Retinal pigment epithelial cell (primary cell): ENCODE measurements around the gene ATP6AP1.

Experiments used
- DNase-seq: peaks from one replicate; pipeline ENCODE4 v3.0.0-alpha.2; 2010; ENCODE audit warnings: low read depth
- H3K4me3 ChIP-seq: 2 replicates; pipeline ENCODE4 v1.5.1; 2011; ENCODE audit warnings: mild to moderate bottlenecking, low read length, control low read depth, moderate library complexity
- TF ChIP-seq, protein P1 (sequence below): conservative IDR thresholded peaks from 2 replicates; pipeline ENCODE4 v1.5.1; 2011; ENCODE audit warnings: low read depth, low read length, control low read depth, inconsistent platforms

ATP6AP1 gene

DNA sequence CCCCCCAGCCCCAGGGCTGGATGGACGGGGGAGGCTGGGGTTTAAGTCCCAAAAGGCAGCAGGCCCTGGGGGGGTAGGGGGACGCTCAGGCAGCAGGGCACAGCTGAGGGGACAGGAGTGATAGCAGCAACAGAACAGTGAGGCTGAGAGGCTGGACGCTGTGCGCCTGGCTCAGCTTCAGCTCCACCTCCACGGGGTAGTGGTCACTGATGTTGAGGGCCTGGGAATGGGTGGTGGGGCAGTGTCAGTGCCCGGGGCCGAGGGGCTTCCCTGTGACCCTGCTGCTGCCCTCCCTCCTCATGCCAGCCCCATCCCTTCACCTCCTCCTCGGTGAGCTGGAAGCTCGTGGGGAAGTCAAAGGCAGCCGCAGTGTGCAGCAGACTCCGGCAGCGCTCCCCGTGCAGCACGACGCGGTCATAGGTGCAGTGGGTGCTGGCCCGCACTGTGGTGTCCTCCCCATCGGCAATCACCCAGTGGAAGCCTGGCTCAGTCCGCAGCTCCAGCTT, 25.8 kb upstream of the ATP6AP1 start:
- TF ChIP-seq, protein P1, sequence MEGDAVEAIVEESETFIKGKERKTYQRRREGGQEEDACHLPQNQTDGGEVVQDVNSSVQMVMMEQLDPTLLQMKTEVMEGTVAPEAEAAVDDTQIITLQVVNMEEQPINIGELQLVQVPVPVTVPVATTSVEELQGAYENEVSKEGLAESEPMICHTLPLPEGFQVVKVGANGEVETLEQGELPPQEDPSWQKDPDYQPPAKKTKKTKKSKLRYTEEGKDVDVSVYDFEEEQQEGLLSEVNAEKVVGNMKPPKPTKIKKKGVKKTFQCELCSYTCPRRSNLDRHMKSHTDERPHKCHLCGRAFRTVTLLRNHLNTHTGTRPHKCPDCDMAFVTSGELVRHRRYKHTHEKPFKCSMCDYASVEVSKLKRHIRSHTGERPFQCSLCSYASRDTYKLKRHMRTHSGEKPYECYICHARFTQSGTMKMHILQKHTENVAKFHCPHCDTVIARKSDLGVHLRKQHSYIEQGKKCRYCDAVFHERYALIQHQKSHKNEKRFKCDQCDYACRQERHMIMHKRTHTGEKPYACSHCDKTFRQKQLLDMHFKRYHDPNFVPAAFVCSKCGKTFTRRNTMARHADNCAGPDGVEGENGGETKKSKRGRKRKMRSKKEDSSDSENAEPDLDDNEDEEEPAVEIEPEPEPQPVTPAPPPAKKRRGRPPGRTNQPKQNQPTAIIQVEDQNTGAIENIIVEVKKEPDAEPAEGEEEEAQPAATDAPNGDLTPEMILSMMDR = no peak
- H3K4me3 ChIP-seq = no peak overlapping the region
- DNase-seq = no peak

DNA sequence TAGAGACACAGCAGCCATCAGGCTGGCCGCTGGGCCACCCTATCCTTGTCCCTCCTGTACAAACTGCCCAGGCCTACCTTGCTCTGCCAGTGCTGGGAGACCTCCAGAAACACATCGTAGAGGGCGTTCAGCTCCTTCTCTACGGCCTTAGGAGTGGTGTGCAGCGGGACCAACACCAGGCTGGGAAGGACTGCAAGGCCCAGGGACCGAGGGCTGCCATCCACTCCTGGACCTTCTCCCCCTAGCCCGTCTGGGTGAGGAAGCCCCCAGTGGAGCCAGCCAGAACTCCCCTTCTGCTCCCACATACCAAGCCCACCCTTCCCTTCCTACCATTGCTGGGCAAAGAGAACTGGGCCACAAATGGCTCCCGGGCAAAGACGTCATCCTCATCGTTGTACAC, 25.3 kb upstream of the ATP6AP1 start:
- H3K4me3 ChIP-seq = no peak overlapping the region
- DNase-seq = no peak
- TF ChIP-seq, protein P1 = no peak

DNA sequence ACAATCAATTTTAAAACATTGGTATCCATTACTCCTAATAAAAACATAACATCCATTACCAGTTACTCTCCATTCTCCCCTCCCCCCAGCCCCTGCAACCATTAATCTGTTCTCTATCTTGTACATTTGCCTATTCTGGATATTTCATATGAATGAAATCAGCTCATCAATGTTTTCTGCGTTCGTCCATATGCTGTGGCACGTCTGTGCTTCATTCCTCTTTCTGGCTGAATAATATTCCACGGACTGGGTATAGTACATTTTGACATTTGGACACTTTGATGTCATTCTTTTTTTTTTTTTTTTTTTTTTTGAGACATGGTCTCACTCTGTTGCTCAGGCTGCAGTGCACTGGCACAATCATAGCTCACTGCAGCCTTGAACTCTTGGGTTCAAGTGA, 24.6 kb upstream of the ATP6AP1 start:
- no peak overlapping the region for H3K4me3 ChIP-seq
- TF ChIP-seq, protein P1 = no peak

DNA sequence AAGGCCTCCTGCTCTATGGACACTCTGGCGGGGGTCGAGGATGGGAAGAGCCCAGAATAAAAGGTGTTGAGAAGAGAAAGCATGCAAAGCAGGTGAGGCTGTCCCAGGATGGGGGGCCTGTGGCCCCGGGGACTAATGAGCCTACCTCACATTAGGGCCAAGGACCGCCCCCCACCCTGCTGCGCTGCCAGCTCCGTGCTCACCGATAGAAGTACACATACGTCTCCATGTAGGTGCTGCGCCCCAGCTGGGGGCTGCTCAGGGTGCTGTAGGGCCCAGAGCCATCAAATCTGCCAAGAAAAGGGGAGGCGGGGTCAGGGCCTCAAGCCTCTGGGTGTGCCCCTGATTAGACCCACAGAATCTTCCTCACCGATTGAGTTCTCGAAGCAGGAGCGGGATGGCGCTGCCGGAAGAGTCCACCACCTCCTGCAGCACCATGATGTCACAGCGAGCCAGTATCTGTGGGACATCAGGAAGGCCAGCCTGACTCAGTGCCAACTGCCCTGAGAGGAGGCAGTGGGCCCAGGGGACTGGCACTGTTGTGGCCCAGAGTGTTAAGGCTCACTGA, 23.8 kb upstream of the ATP6AP1 start:
- no peak for DNase-seq
- H3K4me3 ChIP-seq = no peak overlapping the region
- TF ChIP-seq, protein P1 = no peak

More for the DNA sequence above, 24.6 kb upstream of the ATP6AP1 start:
- no peak for DNase-seq

DNA sequence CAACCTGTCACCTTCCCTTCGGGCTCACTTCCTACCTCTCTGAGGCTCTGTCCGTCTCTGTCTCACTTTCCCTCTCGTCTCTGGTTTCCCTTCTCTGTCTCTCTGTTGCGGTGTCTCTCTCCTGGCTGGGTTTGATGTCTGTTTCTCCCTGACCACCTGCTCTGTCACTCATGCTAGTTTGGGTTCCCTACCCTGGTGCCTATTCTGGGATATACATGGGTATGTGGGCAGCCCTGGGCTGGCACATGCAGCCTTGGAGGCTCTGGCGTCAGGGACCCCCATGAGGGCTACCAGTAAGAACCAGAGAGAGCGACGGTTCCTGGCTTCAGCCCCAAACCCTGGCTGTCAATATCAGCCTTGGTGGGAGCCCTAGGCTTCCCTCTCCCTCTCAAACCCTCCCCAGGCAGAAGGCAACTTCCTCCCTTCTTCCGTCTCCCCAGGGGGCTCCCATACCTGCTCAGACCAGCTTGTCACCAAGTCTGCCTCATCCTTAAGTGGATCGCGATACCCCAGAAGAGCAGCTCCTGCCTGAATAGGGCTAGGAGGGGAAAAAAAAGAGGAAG, 19.7 kb upstream of the ATP6AP1 start:
- H3K4me3 ChIP-seq = peak overlapping the region; percentile 30
- DNase-seq = no peak
- TF ChIP-seq, protein P1 = no peak

DNA sequence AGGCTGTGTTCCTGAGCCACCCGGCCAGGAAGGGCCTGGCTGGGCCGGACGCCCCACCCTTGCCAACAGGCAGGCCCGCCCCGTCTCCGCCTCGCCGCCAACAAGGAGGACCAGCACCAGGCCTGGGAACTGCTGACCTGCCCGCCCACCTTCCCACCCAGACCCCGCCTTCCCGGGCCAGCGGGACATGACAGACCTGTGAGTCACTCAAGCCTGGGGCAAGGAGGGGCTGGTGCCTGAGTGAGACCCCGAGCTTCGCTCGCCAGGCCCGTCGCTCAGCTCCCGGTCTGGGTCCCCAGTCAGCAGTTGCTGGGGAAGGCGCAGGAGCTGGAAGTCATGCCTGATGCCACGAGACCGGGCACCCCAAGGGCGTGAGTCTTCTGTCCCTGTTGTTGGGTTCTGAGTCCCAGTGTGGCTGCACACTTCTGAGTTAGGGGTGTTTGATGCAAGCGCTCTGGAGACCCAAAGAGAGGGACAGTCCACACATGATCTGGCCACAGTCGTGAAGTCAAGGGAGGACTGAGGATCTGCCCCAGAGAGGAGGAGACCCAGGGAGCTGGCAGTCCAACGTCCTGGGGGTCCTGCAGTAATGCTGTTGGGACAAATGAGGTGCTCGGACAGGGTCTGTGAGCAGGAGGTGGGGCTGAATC, 19.1 kb upstream of the ATP6AP1 start, which contains the start of gene DNASE1L1:
DNASE1L1 (minus strand) TSS at position 33 of the 650 bp plus-strand sequence. CDS start 3,686 bp downstream, outside the sequence.
- H3K4me3 ChIP-seq = peak within 1 kb of the TSS; percentile 30
- DNase-seq = peak; percentile 82
- TF ChIP-seq, protein P1 = no peak
